SU-DHL-6 (cell line): ENCODE results near the gene KAT6B.

Experiments used
- H2AFZ ChIP-seq: fragments of 200-600 bp; sonication (generic); 2 replicates; pipeline ENCODE4 v1.6.1; 2014; ENCODE audit warnings: low read depth, mild to moderate bottlenecking, moderate library complexity, mixed read lengths, antibody characterized with exemption, low read length; ENCODE audit not compliant: severe bottlenecking
- H3F3A ChIP-seq: fragments of 200-600 bp; shearing (Covaris generic); 2 replicates; pipeline ENCODE4 v1.6.0; 2016; ENCODE audit warnings: antibody characterized with exemption, mild to moderate bottlenecking; ENCODE audit not compliant: insufficient read depth
- H3K27ac ChIP-seq: fragments of 200-600 bp; sonication (generic); 2 replicates; pipeline ENCODE4 v1.5.1; 2016; ENCODE audit warnings: low read depth, mild to moderate bottlenecking, low read length, moderate library complexity, mixed read lengths
- H3K27me3 ChIP-seq: fragments of 200-600 bp; sonication (generic), shearing (Covaris generic); 2 replicates; pipeline ENCODE4 v1.6.0; 2014; ENCODE audit warnings: mild to moderate bottlenecking, low read length
- H3K36me3 ChIP-seq: fragments of 200-600 bp; sonication (generic); 2 replicates; pipeline ENCODE4 v1.6.1; 2014; ENCODE audit warnings: mild to moderate bottlenecking, low read length, mixed read lengths
- H3K4me2 ChIP-seq: fragments of 300-600, 200-600 bp; shearing (Covaris generic), sonication (generic); 2 replicates; pipeline ENCODE4 v1.6.0; 2014; ENCODE audit warnings: low read length, low read depth, mild to moderate bottlenecking; ENCODE audit not compliant: poor library complexity, severe bottlenecking
- H3K4me3 ChIP-seq: fragments of 200-600 bp; sonication (generic); 2 replicates; pipeline ENCODE4 v1.5.1; 2014; ENCODE audit warnings: antibody characterized with exemption, low read length, mild to moderate bottlenecking, mixed read lengths; ENCODE audit not compliant: insufficient read depth, poor library complexity, severe bottlenecking
- H3K79me2 ChIP-seq: fragments of 200-600 bp; sonication (generic); 2 replicates; pipeline ENCODE4 v1.6.1; 2014; ENCODE audit warnings: mild to moderate bottlenecking, low read length, moderate library complexity; ENCODE audit not compliant: insufficient read depth
- H3K9ac ChIP-seq: fragments of 200-600 bp; sonication (generic); 2 replicates; pipeline ENCODE4 v1.7.0; 2014; ENCODE audit warnings: mild to moderate bottlenecking, low read length
- H3K9me2 ChIP-seq: fragments of 200-600 bp; sonication (generic); replicated peaks from 2 replicates; pipeline ENCODE4 v1.6.1; 2014; ENCODE audit warnings: low read length; ENCODE audit not compliant: insufficient read depth
- H3K9me3 ChIP-seq: fragments of 200-600 bp; sonication (generic); 2 replicates; pipeline ENCODE4 v1.6.1; 2014; ENCODE audit warnings: low read length, mixed read lengths; ENCODE audit not compliant: insufficient read depth
- H4K20me1 ChIP-seq: fragments of 200-600 bp; sonication (generic); 2 replicates; pipeline ENCODE4 v1.6.1; 2014; ENCODE audit warnings: low read depth, mild to moderate bottlenecking, antibody characterized with exemption, low read length, moderate library complexity, mixed read lengths
- CTCF ChIP-seq: fragments of 200-600 bp; sonication (generic); IDR thresholded peaks from one replicate; pipeline ENCODE4 v1.5.1; 2017; ENCODE audit warnings: antibody characterized with exemption, mild to moderate bottlenecking, low read length, moderate library complexity; ENCODE audit not compliant: insufficient read depth, poor library complexity, severe bottlenecking
- EZH2phosphoT487 ChIP-seq: fragments of 200-600 bp; sonication (generic), shearing (Covaris generic); conservative IDR thresholded peaks from 2 replicates; pipeline ENCODE4 v1.6.1; 2018; ENCODE audit warnings: mild to moderate bottlenecking, antibody characterized with exemption, low read length, moderate library complexity, mixed read lengths

The KAT6B gene

GRCh38 chr10:74828946-74829345 lies 2.5 kb downstream of the KAT6B start:
- Histone ChIP-seq H3K27ac (no peak overlapping the region), H3K4me2 (no peak overlapping the region), H3K9ac (no peak overlapping the region), H3K36me3 (no peaks in the 10 kb centered on the region), H4K20me1 (no peaks in the 10 kb centered on the region), H3K27me3 (no peaks in the 10 kb centered on the region), H3K79me2 (peaks cover 23% of the 10 kb centered on the region), H3F3A (peaks cover 18% of the 10 kb centered on the region), H3K4me3 (no peak overlapping the region), H2AFZ (no peak overlapping the region), H3K9me3 (no peaks in the 10 kb centered on the region), H3K9me2 (no peaks in the 10 kb centered on the region)
- TF ChIP-seq EZH2phosphoT487: no peak
- no peak for TF ChIP-seq CTCF

GRCh38 chr10:74831518-74832120 lies 5.2 kb downstream of the KAT6B start:
- Histone ChIP-seq H3K9ac (no peak overlapping the region), H3K27me3 (no peaks in the 10 kb centered on the region), H3K9me2 (no peaks in the 10 kb centered on the region), H3K36me3 (no peaks in the 10 kb centered on the region), H3F3A (peaks cover 12% of the 10 kb centered on the region; the same call in 1 of the 2 replicates), H4K20me1 (no peaks in the 10 kb centered on the region), H3K9me3 (no peaks in the 10 kb centered on the region), H3K4me2 (no peak overlapping the region), H2AFZ (no peak overlapping the region), H3K4me3 (no peak overlapping the region), H3K79me2 (peaks cover 27% of the 10 kb centered on the region), H3K27ac (no peak overlapping the region)
- TF ChIP-seq CTCF (no peak), EZH2phosphoT487 (no peak)

GRCh38 chr10:74835963-74836362 lies 9.6 kb downstream of the KAT6B start:
- Histone ChIP-seq H3F3A (no peaks in the 10 kb centered on the region), H3K36me3 (no peaks in the 10 kb centered on the region), H3K27me3 (no peaks in the 10 kb centered on the region), H4K20me1 (no peaks in the 10 kb centered on the region), H3K4me3 (no peak overlapping the region), H2AFZ (no peak overlapping the region), H3K27ac (no peak overlapping the region), H3K9ac (no peak overlapping the region), H3K9me2 (no peaks in the 10 kb centered on the region), H3K79me2 (peaks cover 23% of the 10 kb centered on the region), H3K9me3 (no peaks in the 10 kb centered on the region), H3K4me2 (no peak overlapping the region)
- TF ChIP-seq CTCF: no peak
- TF ChIP-seq EZH2phosphoT487: no peak

- H3K4me2 ChIP-seq: no peak overlapping the region
- TF ChIP-seq EZH2phosphoT487 (no peak), CTCF (no peak)
- H3K27ac ChIP-seq: no peak overlapping the region
- H3K9ac ChIP-seq: no peak overlapping the region
- H3K36me3 ChIP-seq: no peaks in the 10 kb centered on the region
- H3F3A ChIP-seq: no peaks in the 10 kb centered on the region
- no peak overlapping the region for H3K4me3 ChIP-seq
- H3K79me2 ChIP-seq: peaks cover 27% of the 10 kb centered on the region
- no peaks in the 10 kb centered on the region for H3K9me2 ChIP-seq
- no peak overlapping the region for H2AFZ ChIP-seq
- no peaks in the 10 kb centered on the region for H3K27me3 ChIP-seq
- no peaks in the 10 kb centered on the region for H3K9me3 ChIP-seq
- H4K20me1 ChIP-seq: no peaks in the 10 kb centered on the region
Observed at GRCh38 chr10:74836877-74837276, 10.5 kb downstream of the KAT6B start.
